Right ventricle myocardium superior (tissue), 1 donor: ENCODE measurements around the gene IER5L. TPM values are rescaled to one million over a fixed set of nuclear protein-coding genes. Genes with fewer than 3 reads are reported as not detected.

ENCODE experiments used
- ATAC-seq: fragments of 200-7000 bp; cut with Tn5 transposase; one replicate; pipeline ENCODE4 v1.9.1; 2020; ENCODE audit warnings: mild to moderate bottlenecking; ENCODE audit not compliant: poor library complexity
- DNase-seq: peaks from one replicate; pipeline ENCODE4 v3.0.0-alpha.2; 2020
- intact Hi-C: fragments of 100-400 bp; cut with DNase I; formaldehyde crosslinking; loops from one replicate; pipeline ENCODE4 v1.11.2; 2022
- total RNA-seq: library from RNA; stranded (reverse); fragmentation: NEBNext Ultra II Directional; extraction: Animal tissue kit (Norgen Biotek cat#: 25700); gene quantifications from one replicate; pipeline ENCODE4 v1.2.1, GENCODE V29; 2021
- donor health status: DM: no; HTN: yes; CAD: no; lungs with severe emphysema.

Gene IER5L
- total RNA-seq, 1 donor from 2014 or later: 3.5 TPM

DNA sequence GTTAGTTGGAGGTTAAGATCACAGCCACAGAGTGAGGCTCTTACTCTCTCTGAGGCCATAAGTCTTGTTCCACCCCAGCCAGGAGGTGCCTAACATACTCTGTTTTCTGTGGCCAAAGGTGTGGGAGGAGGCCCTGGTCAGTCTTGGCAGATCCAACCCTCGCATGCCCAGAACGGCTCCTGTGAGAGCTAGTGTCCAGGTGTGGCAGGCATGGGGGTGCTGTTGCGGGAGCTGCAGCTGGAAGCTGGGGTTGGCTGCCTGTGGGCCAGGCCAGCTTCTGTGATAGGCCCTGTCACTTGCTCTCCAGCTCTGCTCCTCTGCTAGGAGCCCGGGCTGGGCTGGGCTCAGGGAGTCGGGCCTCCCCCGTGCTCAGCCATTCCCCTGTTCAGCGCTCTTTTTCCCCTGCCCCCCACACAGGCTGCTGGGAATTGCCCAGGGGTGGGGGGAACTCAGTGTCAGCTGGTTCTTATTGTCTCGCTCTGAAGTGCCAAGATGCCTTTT, 31.6 kb downstream of the IER5L start:
- intact Hi-C loops: loop anchor here (2.0 kb wide), 1 partner anchor 26 kb away; no protein-coding TSS in a partner anchor
- ATAC-seq (peak; percentile 6), DNase-seq (peak; percentile 58)

DNA sequence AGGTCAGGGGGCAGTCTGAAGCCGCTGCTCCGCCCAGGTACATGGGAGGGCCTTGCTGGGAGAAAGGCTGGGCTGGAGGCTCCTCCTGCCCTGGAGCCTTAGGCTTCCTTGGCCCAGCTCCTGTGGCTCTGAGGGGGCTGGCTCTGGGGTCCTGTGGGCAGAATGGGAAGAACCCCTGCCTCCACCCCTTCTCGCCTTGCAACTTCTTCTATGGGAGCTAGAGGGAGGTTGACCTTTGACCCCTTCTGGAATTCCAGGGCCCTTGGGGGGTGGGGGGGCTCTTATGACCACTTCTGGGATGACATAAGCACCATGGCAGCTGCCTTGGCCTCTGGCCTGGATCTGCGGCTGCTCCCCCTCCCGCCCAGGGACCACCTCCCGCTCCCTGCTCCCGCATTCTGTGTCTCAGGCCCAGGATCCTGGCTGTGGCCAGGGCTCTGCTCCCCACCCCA, 32.2 kb downstream of the IER5L start:
- intact Hi-C loops: loop anchor here (2.0 kb wide), 1 partner anchor 27 kb away; no protein-coding TSS in a partner anchor
- peak; percentile 69 for DNase-seq
- no peak for ATAC-seq

DNA sequence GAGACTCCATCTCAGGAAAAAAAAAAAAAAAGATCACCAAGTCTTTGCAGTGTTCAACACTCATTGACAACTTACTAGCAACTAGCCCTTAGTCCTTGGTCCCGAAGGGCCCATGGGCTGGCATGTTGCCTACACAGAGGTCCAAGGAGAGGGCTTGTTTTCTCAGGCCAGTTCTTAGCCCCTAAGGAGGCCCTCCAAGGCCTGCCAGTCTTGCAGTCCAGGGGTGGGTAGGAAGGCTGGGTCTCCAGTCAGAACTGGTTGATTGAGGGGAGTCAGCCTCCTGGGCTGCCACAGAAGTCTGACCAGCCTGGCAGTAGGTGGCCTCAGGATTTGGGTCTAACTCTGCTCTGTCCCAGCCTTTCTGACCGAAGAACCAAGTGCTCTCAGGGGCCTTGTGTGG, 32.7 kb downstream of the IER5L start:
- intact Hi-C loops: no loop called here
- no peak for DNase-seq
- no peak for ATAC-seq

DNA sequence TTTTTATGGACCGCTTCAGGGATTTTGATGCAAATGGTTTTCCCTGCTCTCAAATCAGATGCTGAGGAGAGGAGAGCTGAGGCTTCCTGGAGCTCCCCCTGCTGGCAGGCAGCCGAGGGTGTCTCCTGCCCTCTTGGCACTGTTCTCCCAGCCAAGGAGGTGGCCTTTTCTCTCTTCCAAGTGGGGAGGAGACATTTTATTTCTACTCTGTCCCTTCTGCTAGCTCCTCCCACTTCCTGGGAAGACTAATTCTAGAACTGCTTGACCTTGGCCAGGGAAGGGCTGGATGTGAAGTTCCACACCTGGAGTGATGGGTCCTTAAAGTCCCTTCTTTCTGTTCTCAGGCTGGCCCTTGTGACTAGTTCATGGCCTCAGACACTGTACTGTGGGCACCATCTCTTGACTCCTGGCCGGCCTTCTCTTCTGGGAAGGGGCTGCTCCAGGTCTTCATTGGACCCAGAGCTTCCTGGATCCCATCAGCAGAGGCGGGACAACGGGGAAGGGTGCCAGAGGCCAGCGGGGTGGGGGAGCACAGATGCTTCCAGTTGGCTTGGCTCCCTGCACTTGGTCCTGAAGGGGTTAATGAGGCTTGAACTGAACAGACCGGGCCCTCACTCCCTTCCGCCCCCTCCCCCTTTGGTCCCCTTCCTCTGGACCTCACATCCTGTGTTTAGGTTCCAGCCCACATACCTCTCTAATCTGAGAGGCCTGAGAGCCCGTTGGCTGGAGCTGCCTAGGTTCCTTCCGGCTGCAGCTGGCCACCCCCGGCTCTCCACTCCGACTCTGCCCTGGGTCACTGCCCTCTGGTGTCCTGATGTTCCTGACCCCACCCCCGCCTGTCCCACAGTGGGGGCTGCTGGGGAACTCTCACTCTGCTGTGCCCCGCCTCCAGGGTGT, 34.8 kb downstream of the IER5L start:
- intact Hi-C loops: no loop called here
- DNase-seq (peak; percentile 91), ATAC-seq (peak; percentile 38)

DNA sequence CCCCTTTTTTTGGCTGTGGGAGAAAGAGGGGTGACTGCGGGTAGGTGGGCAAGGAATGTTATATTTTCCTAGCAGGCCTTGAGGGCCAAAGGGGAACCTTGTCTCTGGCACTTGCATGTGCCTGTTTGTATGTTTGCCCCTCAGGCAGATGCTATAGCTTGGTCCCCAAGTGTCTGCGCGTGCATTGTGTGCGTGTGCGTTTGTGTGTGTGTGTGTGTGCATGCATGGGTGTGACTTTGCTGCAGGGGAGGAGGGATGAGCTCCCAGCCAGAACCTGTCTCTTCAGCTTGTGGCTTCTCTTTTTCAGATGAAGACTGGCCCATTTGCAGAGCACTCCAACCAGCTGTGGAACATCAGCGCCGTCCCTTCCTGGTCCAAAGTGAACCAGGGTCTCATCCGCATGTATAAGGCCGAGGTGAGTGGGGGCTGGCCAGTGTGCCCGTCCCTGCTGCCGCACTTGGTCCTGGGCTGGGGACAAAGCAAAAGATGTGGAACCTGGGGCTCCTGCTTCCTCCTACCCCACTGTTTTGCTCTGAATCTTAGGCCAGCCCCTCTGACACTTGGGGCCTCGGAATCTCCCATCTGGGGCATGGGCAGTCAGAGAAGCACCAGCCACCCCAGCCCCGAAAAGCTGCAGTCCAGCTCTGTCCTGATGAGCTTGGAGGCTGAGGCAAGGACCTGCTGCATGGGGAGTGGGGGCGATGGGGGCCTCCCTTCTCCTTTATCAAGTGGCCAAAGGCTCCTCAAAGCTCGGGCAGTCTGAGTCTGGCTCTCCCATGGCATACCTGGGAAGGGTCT, 35.7 kb downstream of the IER5L start:
- DNase-seq: no peak
- intact Hi-C loops: no loop called here

DNA sequence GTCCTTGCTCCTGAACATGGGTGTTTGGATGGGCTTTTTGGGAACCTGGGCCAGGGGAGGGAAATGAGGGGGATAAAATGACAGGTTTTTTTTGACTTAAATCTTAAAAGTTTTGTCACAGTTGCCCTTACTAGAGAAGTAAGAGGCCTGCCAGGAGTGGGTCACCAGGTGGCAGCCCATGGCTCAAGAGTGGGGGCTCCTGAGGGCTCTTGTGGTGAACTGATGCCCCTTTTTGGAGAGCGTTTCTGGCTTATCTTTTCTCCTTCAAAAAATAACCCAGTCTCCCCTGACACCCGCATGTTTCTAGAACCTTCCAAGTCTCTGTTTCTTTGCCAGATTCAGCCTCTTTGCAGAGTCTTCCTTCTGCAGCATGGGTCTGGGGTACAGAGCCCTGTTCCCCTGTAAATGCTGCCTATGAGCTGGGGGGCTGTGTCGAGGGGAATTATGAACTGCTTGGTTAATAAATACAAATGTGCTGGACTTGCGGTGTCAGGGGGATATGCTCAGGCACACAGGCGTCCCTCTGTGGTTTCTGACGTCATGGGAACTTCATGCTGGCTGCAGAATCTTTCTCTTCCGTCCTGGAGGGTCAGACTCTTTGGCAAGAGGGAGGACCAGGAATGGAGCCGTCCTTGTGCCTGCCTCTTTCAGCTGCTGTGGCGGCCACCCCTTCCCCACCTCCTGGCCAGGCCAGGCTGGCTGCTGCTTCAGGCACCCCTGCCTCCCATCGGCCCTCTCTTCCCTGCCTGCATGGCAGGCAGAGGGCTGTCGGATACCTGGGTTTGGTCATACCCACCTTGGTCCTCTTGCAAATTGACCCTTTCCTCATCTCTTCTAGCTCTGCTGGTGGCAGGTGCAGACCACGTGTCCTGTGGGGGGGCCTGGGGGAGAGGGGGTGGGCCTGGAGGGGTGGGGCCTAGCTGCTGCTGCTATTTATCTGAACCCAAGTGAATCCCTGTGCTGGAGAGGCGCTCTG, 36.7 kb downstream of the IER5L start:
- intact Hi-C loops: no loop called here
- ATAC-seq (peak; percentile 23), DNase-seq (peak; percentile 73)

More for the DNA sequence above, 35.7 kb downstream of the IER5L start:
- no peak for ATAC-seq

DNA sequence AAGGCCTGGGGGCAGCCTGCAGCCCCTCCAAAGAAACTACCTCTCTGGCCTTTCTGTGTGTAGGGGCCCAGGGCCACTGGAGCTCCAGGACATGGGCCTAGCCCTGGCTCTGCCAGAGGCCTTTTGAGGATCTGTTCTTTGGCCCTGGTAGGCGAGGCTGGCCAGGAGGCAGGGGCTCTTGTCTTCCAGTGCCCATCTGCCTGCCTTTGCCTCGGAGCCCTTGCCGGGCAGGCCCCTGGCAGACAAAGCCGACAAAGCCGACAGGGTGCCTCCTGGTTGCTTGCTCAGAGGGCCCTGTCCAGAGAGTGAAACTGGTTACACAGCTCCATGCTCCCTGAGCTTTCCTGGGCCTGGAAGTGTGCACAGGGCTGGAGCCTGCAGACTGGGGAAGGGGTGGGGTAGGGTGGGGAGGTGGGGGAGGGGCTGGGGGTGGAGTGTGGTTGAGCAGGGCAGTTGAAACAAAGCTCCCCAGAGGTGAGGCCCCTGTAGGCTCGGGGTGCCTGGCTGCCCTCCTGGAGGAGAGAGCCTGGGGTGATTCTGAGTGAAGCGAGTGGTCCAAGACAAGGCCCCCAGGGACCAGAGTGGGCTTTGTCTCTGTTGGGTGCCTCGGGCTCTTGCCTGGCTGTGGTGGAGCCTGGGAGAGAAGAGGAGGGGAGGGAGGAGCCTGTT, 37.5 kb downstream of the IER5L start:
- DNase-seq (peak; percentile 66), ATAC-seq (peak; percentile 33)
- intact Hi-C loops: no loop called here

DNA sequence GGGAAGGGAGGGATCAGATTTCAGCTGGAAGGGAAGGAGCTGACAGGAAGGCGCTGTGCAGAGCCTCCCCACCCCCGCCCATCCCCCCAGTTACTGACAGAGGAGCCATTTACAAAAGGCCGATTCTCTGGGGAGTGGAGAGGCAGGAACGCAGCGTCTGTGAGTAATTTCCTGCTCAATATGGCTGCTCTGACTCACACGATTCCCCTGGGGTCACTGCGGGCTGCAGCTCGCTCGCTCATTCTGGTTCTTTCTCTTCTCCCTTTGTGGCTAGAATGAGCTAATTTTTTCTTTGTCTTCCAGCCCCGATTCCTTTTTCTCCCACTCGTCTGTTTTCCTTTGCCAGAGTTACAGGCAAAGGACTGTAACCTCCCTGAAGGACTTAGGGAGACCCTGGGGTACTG, 38.1 kb downstream of the IER5L start:
- intact Hi-C loops: loop anchor here (2.0 to 5.0 kb wide), 2 partner anchors 469 to 597 kb away; no protein-coding TSS in a partner anchor
- DNase-seq: peak; percentile 93
- ATAC-seq: peak; percentile 81

DNA sequence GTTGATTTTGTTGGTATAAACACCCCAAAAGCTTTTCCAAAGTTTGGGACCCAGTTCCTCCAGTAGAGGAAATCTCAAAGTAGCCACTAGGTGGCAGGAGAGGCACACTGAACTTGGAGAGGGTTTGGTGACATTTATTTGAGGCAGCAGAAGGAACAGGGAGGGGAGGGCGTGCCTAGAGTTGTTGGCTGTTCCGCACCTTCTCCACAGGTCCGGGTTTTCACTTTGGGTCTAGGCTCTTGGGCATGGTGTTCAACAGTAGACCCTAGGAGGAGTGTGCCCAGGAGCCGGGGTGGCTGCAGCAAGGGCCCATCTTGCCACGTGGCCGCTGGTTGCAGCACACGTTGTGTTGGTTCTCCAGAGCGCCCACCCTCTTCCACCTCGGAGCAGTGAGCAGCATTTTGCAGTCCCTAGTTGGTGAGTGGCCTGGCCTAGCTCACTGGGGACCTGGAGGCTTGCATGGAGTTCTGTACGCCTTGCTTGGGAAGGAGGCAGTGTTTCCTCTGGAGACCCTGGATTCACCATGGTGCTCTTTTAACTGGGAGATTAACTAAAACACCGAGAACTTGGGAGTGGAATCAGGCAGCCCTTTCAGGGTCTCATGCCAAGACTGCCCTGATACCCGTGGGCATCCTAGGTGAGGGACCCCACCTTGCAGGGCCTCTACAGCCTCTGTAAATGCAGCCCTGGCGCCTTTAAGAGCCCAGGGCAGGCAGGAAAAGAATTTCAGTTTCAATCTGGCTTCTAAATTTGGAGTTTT, 38.6 kb downstream of the IER5L start:
- DNase-seq (peak; percentile 80), ATAC-seq (peak; percentile 69)
- intact Hi-C loops: loop anchor here (2.0 to 5.0 kb wide), 2 partner anchors 469 to 598 kb away; no protein-coding TSS in a partner anchor

DNA sequence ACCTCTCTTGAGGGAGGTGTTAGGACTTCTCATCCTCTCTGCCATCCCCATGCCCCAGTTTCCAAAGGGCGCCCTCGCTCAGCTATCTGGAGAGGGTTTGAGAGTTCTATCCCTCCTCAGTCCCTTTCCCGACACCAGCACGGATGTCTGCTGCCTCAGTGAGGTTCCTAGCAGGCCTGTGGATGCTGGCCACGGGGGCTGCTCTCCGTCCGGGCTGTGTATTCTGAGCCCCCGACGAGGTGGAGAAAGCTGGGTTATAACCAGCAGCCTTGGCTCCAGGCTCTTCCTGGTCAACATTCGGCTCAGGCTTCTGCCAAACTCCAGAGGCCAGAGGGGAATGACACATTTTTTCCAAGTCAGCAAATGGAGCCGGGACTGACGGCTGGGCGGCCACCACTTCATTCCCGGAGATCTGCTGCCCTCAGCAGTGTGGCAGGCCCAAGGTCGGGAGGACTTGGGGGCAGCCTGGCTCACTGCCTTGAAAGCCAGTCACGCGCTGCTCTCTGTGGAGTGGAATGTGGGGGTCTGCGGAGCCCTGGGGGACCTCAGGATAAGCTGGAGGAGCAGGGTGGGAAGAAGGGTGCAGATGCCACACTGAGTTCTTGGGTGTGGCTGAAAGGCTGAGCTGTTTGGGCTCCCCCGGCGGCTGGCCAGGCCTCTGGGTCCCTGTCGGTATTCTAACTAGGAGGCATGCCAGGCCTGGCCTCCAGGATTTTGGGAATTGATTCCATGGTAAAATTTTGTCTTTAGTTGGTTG, 39.4 kb downstream of the IER5L start:
- intact Hi-C loops: loop anchor here (2.0 to 5.0 kb wide), 2 partner anchors 470 to 599 kb away; no protein-coding TSS in a partner anchor
- peak; percentile 16 for ATAC-seq
- peak; percentile 78 for DNase-seq

DNA sequence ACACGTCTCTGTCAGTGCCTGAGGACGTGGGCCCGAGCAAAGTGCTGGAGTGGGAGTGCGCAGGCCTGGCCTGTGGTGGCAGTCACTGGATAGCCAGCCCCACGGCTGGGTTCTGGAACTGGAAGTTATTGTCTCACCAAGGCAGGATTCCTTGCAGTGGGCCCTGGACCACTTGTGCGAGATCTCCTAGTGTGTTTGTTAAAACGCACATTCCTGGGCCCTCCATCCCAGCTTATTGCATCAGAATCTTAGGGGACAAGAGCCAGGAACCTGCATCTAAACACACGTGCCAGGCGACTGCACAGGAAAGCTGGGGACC, 40.0 kb downstream of the IER5L start:
- no peak for DNase-seq
- no peak for ATAC-seq
- intact Hi-C loops: loop anchor here (2.0 to 5.0 kb wide), 2 partner anchors 471 to 599 kb away; no protein-coding TSS in a partner anchor

DNA sequence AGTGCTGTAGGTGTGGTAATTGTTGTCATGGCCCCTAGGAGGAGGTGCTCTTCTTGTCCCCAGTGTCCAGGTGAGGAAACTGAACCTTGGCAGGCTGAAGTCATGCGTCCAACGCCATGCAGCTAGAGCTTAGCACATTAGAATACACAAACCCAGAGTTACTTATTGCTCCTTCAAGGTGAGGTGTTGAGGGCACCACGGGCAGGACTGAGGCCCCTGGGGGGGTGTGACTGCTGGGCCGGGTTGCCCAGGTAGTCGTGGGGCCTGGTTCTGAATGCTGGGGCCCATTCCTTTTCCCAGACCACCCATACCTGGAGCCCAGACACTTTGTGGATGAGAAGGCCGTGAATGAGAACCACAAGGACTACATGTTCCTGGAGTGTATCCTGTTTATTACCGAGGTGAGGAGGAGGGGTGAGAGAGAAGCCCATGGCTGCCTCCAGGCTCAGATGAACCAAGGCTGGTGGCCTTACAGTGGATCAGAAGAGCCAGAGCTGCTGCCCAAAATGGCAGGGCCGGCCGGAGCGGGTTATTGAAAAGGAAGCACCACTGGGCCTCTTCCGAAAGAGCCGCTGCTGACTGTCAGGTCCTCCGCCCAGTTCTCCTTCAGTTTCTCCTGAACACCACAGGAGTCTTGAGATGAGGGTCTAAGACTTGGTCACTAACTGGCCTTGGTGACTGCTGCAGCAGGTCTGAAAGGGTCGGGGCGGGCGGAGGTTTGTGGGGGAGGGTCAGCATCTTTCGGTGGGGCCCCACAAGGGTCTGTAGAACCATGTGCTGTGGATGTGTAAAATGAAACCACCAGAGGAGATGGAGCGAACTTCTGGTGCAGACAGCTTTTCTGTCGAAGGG, 40.5 kb downstream of the IER5L start:
- DNase-seq (no peak), ATAC-seq (no peak)
- intact Hi-C loops: loop anchor here (2.0 to 5.0 kb wide), 2 partner anchors 471 to 600 kb away; no protein-coding TSS in a partner anchor

DNA sequence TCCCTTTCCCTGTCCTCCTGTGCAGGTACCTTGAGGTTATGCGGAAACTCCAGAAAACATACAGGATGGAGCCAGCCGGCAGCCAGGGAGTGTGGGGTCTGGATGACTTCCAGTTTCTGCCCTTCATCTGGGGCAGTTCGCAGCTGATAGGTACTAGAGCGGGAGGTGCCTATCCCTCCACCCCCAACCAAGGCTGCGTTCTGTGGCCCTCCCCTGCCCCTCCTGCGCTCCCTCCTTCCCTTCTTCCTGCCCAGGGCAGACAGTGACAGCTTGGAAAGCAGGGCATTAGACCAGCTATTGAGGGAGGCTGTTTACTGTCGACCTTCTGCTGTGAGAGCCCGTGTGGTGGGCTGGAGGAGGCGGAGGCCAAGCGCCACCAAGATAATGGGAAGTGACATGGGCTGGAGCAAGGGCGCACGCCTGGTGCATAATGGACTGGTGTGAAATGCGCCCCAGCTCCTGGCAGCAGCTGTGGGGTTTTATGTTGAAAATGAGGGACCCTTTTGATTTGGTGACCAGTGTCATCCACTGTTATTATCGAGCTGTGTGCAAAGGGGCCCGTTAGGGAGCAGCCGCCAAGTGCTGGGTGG, 41.5 kb downstream of the IER5L start:
- no peak for ATAC-seq
- DNase-seq: no peak

DNA sequence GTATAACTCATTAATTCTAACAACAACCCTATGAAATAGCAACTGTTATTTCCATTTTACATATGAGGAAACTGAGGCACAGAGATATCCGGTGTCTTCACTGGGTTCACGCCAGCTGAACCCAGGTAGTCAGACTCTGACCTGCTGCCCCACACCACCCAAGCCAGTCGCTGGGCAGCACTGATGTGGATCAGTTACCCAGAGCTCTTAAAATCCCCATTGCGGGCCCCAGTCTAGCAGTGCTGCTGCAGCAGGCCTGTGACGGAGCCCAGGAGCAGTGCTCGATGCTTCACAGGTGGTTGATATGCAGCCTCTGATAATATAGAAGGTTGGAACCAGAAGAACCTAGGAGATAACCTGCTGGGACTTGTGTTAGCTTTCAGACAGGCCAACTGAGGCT, 42.6 kb downstream of the IER5L start:
- DNase-seq (no peak), ATAC-seq (no peak)
- intact Hi-C loops: loop anchor here (5.0 kb wide), 1 partner anchor 602 kb away; no protein-coding TSS in a partner anchor

More for the DNA sequence above, 41.5 kb downstream of the IER5L start:
- intact Hi-C loops: loop anchor here (5.0 kb wide), 1 partner anchor 601 kb away; no protein-coding TSS in a partner anchor

DNA sequence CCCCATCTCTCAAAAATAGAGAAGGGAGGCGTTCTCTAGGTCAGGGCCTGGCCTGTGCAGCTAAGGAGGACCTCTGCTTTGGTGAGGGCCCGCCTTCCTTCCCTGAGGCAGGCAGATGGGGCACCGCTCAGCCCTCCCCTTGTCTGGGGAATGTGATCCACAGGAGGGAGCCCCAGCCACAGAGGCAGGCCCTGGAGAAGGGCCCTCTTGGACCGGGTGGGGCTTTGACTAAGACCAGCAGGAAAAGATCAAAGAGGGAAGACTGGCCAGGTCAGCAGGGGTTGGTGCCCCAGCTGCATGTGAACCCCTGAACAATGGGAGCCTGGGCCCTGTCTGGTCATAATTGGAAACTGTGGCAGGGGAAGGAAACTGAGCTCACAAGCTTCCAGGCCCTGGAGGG, 45.0 kb downstream of the IER5L start:
- ATAC-seq (no peak), DNase-seq (no peak)
- intact Hi-C loops: loop anchor here (5.0 kb wide), 1 partner anchor 654 kb away; no protein-coding TSS in a partner anchor
